Cardiac muscle cell (in vitro differentiated cells and primary cell): ENCODE data around the gene RAB10. TPM values are rescaled to one million over a fixed set of nuclear protein-coding genes. Genes with fewer than 3 reads are reported as not detected.

Experiments used
- DNase-seq, 2 donors: peaks; one replicate each; pipeline versions ENCODE4 v3.0.0 to v3.0.0-alpha.2; 2010 to 2017; ENCODE audit warnings: low read depth in 1 of 2, low spot score in 1 of 2
- H3K27ac ChIP-seq: fragments of 200-600 bp; sonication (generic); 2 replicates; pipeline ENCODE4 v1.5.1; 2016
- H3K27me3 ChIP-seq: fragments of 200-600 bp; sonication (generic); 2 replicates; pipeline ENCODE4 v1.6.0; 2016; ENCODE audit warnings: control low read depth
- H3K36me3 ChIP-seq: fragments of 200-600 bp; sonication (generic); 2 replicates; pipeline ENCODE4 v1.5.1; 2016; ENCODE audit warnings: control low read depth
- H3K4me1 ChIP-seq: fragments of 200-600 bp; sonication (generic); 2 replicates; pipeline ENCODE4 v1.8.1; 2017; ENCODE audit warnings: low read depth, mild to moderate bottlenecking, mixed run types
- H3K4me3 ChIP-seq: fragments of 200-600 bp; sonication (generic); 2 replicates; pipeline ENCODE4 v1.5.1; 2016; ENCODE audit warnings: mild to moderate bottlenecking
- H3K9me3 ChIP-seq: fragments of 200-600 bp; sonication (generic); 2 replicates; pipeline ENCODE4 v1.5.1; 2017; ENCODE audit warnings: low read depth, mild to moderate bottlenecking, control low read depth
- polyA plus RNA-seq: library from polyadenylated mRNA; unstranded; fragments of >200 nt; fragmentation: Nextera tagmentation; extraction: Ambion mirVana; gene quantifications from 2 replicates; pipeline ENCODE4 v1.2.1, GENCODE V29; 2016
- total RNA-seq: library from RNA; depleted of rRNA; stranded (reverse); fragments of >200 nt; gene quantifications from 2 replicates; pipeline ENCODE4 v1.2.3, GENCODE V29; 2016
- TF ChIP-seq, protein P1 (sequence below): IDR thresholded peaks from 2 replicates; pipeline ENCODE4 v1.5.1; 2012; ENCODE audit warnings: low read depth, mild to moderate bottlenecking, low read length

RAB10 gene
- total and polyA plus RNA-seq, 2 experiments from 2014 or later, result 75.9 to 145 TPM

DNA sequence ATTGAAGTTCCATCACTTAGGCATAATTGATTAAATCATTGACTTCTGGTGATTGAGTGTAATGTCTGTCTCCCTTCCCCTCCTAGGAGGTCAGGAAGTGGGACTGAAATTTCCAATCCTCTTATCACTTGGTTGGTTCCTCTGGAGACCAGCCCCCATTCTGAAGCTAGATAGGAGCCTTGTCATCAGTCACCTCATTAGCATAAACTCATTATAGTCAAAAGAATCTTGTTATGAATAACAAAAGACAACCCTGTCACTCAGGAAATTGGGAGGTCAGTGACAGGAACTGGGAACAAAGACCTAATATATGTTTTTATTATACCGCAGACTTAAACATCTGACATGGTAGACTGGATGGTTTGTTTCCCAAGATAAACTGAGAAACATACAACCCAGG, 78.3 kb downstream of the RAB10 start:
- TF ChIP-seq, protein P1, sequence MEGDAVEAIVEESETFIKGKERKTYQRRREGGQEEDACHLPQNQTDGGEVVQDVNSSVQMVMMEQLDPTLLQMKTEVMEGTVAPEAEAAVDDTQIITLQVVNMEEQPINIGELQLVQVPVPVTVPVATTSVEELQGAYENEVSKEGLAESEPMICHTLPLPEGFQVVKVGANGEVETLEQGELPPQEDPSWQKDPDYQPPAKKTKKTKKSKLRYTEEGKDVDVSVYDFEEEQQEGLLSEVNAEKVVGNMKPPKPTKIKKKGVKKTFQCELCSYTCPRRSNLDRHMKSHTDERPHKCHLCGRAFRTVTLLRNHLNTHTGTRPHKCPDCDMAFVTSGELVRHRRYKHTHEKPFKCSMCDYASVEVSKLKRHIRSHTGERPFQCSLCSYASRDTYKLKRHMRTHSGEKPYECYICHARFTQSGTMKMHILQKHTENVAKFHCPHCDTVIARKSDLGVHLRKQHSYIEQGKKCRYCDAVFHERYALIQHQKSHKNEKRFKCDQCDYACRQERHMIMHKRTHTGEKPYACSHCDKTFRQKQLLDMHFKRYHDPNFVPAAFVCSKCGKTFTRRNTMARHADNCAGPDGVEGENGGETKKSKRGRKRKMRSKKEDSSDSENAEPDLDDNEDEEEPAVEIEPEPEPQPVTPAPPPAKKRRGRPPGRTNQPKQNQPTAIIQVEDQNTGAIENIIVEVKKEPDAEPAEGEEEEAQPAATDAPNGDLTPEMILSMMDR, result no peak
- DNase-seq, result no peak
- Histone ChIP-seq H3K27ac (no peak overlapping the region), H3K4me1 (no peaks in the 10 kb centered on the region), H3K9me3 (no peaks in the 10 kb centered on the region), H3K27me3 (no peaks in the 10 kb centered on the region), H3K36me3 (peaks cover 6% of the 10 kb centered on the region), H3K4me3 (no peak overlapping the region)

GRCh38 chr2:26114151-26114550, 80.3 kb downstream of the RAB10 start:
- TF ChIP-seq, protein P1, result no peak
- peaks cover 6% of the 10 kb centered on the region for H3K36me3 ChIP-seq

GRCh38 chr2:26118682-26119081, 84.8 kb downstream of the RAB10 start:
- Histone ChIP-seq H3K36me3 (no peaks in the 10 kb centered on the region), H3K4me1 (no peaks in the 10 kb centered on the region), H3K4me3 (no peak overlapping the region), H3K27ac (no peak overlapping the region), H3K9me3 (no peaks in the 10 kb centered on the region), H3K27me3 (no peaks in the 10 kb centered on the region)
- TF ChIP-seq, protein P1, result no peak
- DNase-seq, result no peak

More at GRCh38 chr2:26114151-26114550, 80.3 kb downstream of the RAB10 start:
- Histone ChIP-seq H3K9me3 (no peaks in the 10 kb centered on the region), H3K4me1 (no peaks in the 10 kb centered on the region), H3K4me3 (no peak overlapping the region), H3K27ac (no peak overlapping the region), H3K27me3 (no peaks in the 10 kb centered on the region)
- DNase-seq, result no peak

DNA sequence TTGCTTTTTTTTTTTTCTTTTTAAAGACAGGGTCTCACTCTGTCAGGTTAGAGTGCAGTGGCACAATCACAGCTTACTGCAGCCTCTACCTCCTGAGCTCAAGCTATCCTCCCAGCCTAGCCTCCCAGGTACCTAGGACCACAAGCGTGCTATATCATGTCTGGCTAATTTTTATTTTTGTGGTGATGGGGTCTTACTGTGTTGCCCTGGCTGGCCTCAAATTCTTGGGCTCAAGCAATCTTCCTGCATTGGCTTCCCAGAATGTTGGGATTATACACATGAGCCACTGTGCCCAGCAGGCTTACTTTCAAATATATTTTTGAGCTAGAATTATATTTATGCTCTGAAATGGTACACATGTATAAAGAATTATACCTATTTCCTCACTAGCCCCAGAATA, 85.6 kb downstream of the RAB10 start:
- TF ChIP-seq, protein P1, result no peak
- no peak for DNase-seq
- Histone ChIP-seq H3K4me1 (no peaks in the 10 kb centered on the region), H3K36me3 (no peaks in the 10 kb centered on the region), H3K9me3 (no peaks in the 10 kb centered on the region), H3K27ac (no peak overlapping the region), H3K4me3 (no peak overlapping the region), H3K27me3 (no peaks in the 10 kb centered on the region)

DNA sequence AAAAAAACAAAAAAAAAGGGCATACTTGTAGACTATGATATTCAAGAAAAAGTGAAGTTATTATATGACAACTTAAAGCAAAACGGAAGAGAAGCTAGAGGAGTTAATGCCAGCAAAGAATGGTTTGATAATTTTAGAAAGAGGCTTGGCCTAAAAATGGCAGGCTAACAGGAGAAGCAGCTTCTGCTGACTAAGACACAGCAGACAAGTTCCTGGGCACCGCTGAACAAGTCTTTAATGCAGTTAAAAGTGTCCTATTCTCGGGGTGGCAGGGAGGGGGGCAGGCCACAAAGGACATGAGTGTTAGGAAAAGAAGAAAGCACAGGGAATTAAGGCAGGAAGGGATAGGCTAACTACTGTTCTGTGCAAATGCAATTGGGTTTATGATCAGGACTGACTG, 88.7 kb downstream of the RAB10 start:
- Histone ChIP-seq H3K36me3 (no peaks in the 10 kb centered on the region), H3K9me3 (no peaks in the 10 kb centered on the region), H3K4me3 (no peak overlapping the region), H3K27me3 (no peaks in the 10 kb centered on the region), H3K27ac (no peak overlapping the region), H3K4me1 (no peaks in the 10 kb centered on the region)
- no peak for DNase-seq
- TF ChIP-seq, protein P1, result no peak

GRCh38 chr2:26123426-26123825, 89.5 kb downstream of the RAB10 start:
- no peak overlapping the region for H3K27ac ChIP-seq
- no peak for DNase-seq

More at GRCh38 chr2:26123426-26123825, 89.5 kb downstream of the RAB10 start:
- H3K4me3 ChIP-seq, result no peak overlapping the region
- H3K4me1 ChIP-seq, result no peaks in the 10 kb centered on the region
- no peaks in the 10 kb centered on the region for H3K9me3 ChIP-seq
- H3K36me3 ChIP-seq, result peaks cover 3% of the 10 kb centered on the region
- TF ChIP-seq, protein P1, result no peak
- no peaks in the 10 kb centered on the region for H3K27me3 ChIP-seq
